ENCODE data around the gene AARSD1.

DNA sequence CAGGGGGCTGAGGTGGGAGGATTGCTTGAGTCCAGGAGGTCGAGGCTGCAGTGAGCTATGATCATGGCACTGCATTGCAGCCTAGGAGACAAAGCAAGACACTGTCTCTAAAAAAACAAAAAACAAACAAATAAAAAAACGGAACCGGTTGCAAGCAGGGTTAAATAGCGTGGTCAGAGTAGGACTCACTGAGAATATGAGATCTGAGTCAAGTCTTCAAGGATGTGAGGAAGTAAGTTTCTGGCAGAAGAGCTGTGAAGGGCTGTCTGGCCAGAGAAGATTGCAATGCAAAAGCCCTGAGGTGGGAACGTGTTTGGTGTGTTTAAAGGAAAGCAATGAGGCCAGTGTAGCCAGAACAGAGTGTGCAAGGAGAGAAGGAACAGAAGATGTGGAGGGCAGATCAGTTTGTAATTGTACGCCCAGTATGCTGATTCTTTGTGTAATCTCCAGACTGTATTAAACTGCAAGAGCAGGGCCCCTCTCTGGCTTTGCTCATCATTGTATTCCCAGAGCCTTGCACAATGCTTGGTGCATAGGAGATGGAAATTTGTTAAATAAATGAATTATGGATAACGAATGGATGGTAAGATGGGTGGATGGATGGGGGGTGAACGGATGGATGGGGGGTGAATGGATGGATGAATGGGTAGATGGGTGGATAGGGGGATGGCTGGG is 57.3 kb downstream of the AARSD1 start:
- TF ChIP-seq, protein P1, sequence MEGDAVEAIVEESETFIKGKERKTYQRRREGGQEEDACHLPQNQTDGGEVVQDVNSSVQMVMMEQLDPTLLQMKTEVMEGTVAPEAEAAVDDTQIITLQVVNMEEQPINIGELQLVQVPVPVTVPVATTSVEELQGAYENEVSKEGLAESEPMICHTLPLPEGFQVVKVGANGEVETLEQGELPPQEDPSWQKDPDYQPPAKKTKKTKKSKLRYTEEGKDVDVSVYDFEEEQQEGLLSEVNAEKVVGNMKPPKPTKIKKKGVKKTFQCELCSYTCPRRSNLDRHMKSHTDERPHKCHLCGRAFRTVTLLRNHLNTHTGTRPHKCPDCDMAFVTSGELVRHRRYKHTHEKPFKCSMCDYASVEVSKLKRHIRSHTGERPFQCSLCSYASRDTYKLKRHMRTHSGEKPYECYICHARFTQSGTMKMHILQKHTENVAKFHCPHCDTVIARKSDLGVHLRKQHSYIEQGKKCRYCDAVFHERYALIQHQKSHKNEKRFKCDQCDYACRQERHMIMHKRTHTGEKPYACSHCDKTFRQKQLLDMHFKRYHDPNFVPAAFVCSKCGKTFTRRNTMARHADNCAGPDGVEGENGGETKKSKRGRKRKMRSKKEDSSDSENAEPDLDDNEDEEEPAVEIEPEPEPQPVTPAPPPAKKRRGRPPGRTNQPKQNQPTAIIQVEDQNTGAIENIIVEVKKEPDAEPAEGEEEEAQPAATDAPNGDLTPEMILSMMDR (IDR thresholded peaks at IDR 0.05) = no peak
- no peak for TF ChIP-seq POLR2A (IDR thresholded peaks at IDR 0.05)

Measured in Peyer's patch (tissue), 4 donors.